Embryonic facial prominence (tissue), 1 donor: Measurements from ENCODE around the gene ATP8A2.
A peak's percentile ranks its signal among the peaks of the same experiment; 100 is the strongest.

Source experiments
- DNase-seq: peaks from one replicate; pipeline ENCODE4 v3.0.0-alpha.2; 2016; ENCODE audit errors: extremely low spot score

Gene ATP8A2

GRCh38 chr13:25965596-25965995 is 593.8 kb downstream of the ATP8A2 start:
- no peak for DNase-seq

- no peak for DNase-seq
Measured at GRCh38 chr13:25966086-25966485, 594.3 kb downstream of the ATP8A2 start.

- DNase-seq: no peak
Measured at GRCh38 chr13:25967144-25967543, 595.4 kb downstream of the ATP8A2 start.

- DNase-seq: no peak
Measured at GRCh38 chr13:25971047-25971446, 599.3 kb downstream of the ATP8A2 start.

- no peak for DNase-seq
Measured at GRCh38 chr13:25971459-25972145, 599.8 kb downstream of the ATP8A2 start.

- no peak for DNase-seq
Measured at GRCh38 chr13:25973085-25973484, 601.3 kb downstream of the ATP8A2 start.

- no peak for DNase-seq
Measured at GRCh38 chr13:25973576-25973975, 601.8 kb downstream of the ATP8A2 start.

GRCh38 chr13:25977216-25977615 is 605.4 kb downstream of the ATP8A2 start:
- DNase-seq: no peak

- DNase-seq: no peak
Measured at GRCh38 chr13:25977671-25978070, 605.9 kb downstream of the ATP8A2 start.

GRCh38 chr13:25978961-25979360 is 607.2 kb downstream of the ATP8A2 start:
- DNase-seq: no peak

GRCh38 chr13:25979371-25979770 is 607.6 kb downstream of the ATP8A2 start:
- no peak for DNase-seq

- DNase-seq: no peak
Measured at GRCh38 chr13:25980255-25980654, 608.5 kb downstream of the ATP8A2 start.

- no peak for DNase-seq
Measured at GRCh38 chr13:25981060-25981459, 609.3 kb downstream of the ATP8A2 start.

- DNase-seq: no peak
Measured at GRCh38 chr13:25982907-25983306, 611.1 kb downstream of the ATP8A2 start.

GRCh38 chr13:25987987-25988386 is 616.2 kb downstream of the ATP8A2 start:
- no peak for DNase-seq

GRCh38 chr13:25988661-25989060 is 616.9 kb downstream of the ATP8A2 start:
- DNase-seq: no peak

- no peak for DNase-seq
Measured at GRCh38 chr13:25990801-25991200, 619.0 kb downstream of the ATP8A2 start.

- no peak for DNase-seq
Measured at GRCh38 chr13:25992076-25992475, 620.3 kb downstream of the ATP8A2 start.

GRCh38 chr13:26007261-26008125 is 635.7 kb downstream of the ATP8A2 start:
- DNase-seq: no peak

GRCh38 chr13:26010487-26011207 is 638.9 kb downstream of the ATP8A2 start:
- DNase-seq: no peak

- DNase-seq: no peak
Measured at GRCh38 chr13:26011208-26011573, 639.4 kb downstream of the ATP8A2 start.

GRCh38 chr13:26011996-26012821 is 640.4 kb downstream of the ATP8A2 start:
- peak; percentile 31 for DNase-seq
